Stimulated activated CD4-positive, alpha-beta T cell treated with anti-CD3 and anti-CD28 coated beads, TNF-alpha, amount 100 ng/mL, for 48 hours (primary cell): ENCODE data around the gene PIN1.
"Not testable (repeated sequence)": the region's sequence is repeated elsewhere in the genome, so short reads cannot be mapped to it uniquely, and the experiment has no call there.

Source experiments
- DNase-seq, 3 donors: peaks; one replicate each; pipeline ENCODE4 v3.0.0-alpha.2; 2020; ENCODE audit warnings: low read depth in 3 of 3

The PIN1 gene

DNA sequence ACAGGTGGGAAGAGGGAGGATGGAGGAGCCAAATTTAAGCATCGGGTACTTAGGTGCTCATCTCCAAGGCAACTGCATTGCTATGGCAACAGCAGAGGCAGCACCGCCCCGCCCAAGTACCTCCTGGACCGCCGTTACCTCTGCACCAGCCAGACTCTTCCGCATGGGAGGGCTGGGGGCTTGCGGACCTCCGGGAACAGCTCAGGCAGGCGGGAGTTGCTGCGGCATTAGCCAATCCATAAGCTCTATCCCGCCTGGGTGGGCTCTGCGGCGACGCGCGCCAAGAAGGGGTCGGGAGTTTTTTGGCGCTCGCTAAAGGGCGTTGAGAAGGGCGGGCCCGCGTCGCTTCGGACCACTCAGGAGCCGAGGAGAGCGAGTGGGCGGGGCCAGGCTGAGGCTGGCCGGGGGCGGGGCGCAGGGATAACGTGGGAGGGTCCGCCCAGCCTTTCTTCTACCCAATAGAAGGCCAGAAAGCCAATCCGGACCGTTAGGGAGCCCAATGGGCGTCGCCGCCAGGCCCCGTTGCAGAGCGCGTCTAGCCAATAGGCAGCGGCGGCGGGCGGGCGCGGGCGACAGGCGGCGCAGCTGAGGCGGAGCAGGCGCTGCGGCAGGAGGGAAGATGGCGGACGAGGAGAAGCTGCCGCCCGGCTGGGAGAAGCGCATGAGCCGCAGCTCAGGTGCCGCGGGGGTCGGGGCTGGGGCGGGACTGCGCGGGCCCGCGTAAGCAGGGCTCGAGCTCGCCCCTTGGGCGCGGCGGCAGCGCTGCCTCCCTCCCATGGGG, at the start of gene PIN1:
Gene PIN1, plus strand, starts transcription at position 593 of the 781 bp plus-strand sequence. Its CDS starts 27 bp downstream, at position 620.
- peak; percentile 98 to 99 (median 99) for DNase-seq

DNA sequence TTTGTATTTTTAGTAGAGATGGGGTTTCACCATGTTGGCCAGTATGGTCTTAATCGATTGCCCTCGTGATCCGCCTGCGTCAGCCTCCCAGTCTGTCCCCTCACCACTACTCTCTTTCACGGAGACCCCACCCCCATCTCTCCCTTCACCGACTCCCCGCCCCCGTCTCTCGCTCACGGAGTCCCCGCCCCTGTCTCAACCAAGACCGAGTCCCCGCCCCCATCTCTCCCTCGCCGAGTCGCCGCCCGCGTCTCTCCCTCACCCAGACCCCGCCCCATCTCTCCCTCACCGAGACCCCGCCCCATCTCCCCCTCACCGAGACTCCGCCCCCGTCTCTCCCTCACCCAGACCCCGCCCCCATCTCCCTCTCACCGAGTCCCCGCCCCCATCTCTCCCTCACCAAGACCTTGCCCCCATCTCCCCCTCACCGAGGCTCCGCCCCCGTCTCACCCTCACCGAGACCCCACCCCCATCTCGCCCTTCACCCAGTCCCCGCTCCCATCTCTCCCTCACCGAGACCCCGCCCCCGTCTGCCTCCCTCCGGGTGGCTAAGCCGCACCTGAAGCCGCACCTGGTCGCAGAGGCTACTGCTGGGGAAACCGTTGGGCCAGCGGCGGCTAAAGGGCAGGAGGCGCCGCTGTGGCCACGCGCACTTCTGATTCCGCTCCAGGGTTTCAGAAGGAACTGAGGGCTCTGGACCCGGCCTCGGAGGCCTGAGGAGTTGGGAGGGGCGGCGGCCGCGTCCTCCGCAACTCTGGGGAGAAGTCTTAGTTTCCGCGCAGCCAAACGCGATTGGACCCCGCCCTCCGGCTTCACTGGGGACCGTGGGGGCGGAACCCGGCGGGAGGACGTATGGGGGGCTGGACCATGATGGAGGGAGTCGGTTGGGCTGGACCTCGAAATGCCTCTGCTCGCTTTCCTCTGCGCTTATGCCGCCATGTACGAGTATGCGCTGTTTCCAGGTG, 49.5 kb upstream of the PIN1 start:
- DNase-seq = peak; percentile 95 to 100 (median 97)

- DNase-seq = no peak
Measured at GRCh38 chr19:9786342-9786741, 48.8 kb upstream of the PIN1 start.

DNA sequence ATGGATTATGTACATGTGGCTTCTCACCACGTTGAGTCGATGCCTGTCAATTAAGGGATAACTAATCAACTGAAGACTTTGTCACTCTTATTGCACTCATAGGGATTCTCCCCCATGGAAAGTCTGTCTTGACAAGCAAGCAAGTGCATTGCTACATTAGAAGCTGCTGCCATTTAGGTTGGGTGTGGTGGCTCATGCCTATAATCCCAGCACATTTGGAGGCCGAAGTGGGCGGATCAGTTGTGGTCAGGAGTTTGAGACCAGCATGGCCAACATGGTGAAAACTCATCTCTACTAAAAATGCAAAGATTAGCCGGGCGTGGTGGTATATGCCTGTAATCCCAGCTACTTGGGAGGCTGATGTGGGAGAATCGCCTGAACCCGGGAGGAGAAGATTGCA, 48.3 kb upstream of the PIN1 start:
- DNase-seq = no peak

DNA sequence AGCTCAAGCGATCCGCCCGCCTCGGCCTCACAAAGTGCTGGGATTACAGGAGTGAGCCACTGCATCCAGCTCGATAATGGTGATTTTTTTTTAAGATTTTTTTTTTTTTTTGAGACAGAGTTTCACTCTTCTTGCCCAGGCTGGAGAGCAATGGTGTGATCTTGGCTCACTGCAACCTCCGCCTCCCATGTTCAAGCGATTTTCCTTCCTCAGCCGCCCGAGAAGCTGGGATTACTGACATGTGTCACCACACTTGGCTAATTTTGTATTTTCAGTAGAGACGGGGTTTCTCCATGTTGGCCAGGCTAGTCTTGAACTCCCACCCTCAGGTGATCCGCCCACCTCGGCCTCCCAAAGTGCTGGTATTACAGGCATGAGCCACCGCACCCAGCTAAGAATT, 46.5 kb upstream of the PIN1 start:
- not testable (repeated sequence) for DNase-seq

DNA sequence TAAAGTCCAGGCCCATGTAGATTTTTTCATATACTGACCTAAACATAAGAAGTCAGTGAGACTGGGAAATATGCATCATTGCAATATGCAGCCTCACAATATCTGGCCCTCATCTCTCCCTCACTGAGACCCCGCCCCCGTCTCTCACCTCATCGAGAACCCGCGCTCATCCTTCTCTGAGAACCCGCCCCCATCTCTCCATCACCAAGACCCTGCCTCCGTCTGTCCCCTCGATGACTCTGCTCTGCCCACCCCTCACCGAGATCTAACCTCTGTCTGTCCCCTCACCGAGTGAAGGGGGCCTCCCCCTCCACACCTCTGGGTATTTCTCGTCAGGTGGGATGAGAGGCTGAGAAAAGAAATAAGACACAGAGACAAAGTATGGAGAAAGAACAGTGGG, 46.1 kb upstream of the PIN1 start:
- no peak for DNase-seq

DNA sequence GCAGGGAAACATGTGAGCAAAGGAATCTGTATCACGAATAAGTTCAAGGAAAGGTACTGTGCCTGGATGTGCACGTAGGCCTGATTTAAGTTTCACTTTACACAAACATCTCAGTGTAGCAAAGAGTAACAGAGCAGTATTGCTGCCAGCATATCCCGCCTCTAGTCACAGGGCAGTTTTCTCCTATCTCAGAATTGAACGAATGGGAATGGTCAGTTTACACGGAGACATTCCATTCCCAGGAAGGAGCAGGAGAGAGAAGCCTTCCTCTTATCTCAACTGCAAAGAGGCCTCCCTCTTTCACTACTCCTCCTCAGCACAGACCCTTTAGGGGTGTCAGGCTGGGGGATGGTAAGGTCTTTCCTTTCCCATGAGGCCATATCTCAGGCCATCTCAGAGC, 45.5 kb upstream of the PIN1 start:
- DNase-seq = not testable (repeated sequence)

DNA sequence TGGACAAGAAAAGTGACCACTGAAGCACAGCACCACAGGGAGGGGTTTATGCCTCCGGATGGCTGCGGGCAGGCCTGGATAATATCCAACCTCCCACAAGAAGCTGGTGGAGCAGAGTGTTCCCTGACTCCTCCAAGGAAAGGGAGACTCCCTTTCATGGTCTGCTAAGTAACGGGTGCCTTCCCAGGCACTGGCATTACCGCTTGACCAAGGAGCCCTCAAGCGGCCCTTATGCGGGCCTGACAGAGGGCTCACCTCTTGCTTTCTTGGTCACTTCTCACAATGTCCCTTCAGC, 44.1 kb upstream of the PIN1 start:
- not testable (repeated sequence) for DNase-seq

DNA sequence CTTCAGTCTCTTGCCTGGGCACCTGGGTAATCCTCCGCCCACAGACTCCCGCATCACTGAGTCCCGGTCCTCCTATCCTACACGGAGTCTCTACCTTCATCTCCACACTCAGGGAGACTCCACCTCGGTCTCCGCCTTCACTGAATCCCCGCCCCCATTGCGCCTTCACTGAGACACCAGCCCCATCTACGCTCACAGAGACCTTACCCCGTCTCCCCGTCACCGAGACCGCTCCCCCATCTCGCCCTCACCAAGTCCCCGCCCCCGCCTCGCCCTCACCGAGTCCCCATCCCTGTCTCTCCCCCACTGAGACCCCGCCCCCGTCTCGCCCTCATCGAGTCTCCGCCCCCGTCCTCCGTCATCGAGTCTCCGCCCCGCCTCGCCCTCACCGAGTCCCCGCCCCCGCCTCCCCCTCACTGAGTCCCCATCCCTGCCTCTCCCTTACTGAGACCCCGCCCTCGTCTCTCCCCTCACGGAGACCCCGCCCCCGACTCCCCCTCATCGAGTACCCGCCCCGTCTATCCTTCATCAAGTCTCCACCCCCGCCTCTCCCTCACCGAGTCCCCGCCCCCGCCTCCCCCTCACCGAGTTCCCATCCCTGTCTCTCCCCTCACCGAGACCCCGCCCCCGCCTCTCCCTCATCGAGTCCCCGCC, 43.4 kb upstream of the PIN1 start:
- DNase-seq = peak; percentile 84 to 94 (median 89)

GRCh38 chr19:9792206-9793070, 42.7 kb upstream of the PIN1 start:
- peak; percentile 73 to 94 (median 82) for DNase-seq

- DNase-seq = peak; percentile 21 to 57 (median 38)
Measured at GRCh38 chr19:9793071-9793591, 42.0 kb upstream of the PIN1 start.

- DNase-seq = peak; percentile 53 to 79 (median 56)
Measured at GRCh38 chr19:9796113-9796773, 38.9 kb upstream of the PIN1 start.

DNA sequence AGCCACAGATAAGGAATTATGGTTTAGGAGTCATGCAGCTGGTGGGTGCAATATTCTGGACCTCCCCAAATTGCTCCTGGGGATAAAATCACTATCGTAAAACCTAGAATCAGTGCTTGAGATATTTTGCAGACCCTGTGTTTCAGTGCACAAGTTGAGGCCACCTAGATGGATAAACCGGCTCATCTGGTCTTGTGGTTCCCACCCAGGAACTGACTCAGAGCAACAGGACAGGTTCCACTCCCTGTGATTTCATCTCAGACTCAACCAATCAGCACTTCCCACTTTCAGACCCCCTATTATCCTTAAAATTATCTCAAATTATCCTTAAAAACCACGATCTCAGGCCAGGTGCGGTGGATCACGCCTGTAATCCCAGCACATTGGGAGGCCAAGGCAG, 37.2 kb upstream of the PIN1 start:
- DNase-seq = no peak

DNA sequence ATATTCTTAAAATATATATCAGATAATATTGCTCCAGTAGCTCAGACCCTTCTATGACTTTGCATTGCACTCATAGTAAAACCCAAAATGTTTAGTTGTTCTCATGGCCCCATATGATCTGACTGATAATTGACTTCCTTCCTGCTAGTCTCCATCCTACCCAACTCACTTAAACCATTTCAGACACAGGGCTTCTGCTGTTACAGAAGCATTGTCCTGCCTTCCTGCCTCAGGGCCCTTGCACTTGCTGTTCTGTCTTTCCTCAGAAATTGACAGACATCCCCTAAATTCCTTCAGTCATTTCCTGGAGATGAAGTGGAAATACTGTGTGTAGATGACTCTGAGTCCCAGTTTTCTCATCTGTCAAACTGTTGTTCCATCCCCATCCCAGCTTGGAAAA, 36.0 kb upstream of the PIN1 start:
- DNase-seq = no peak

GRCh38 chr19:9801976-9802375, 33.1 kb upstream of the PIN1 start:
- DNase-seq = no peak

GRCh38 chr19:9806803-9807202, 28.3 kb upstream of the PIN1 start:
- DNase-seq = no peak

DNA sequence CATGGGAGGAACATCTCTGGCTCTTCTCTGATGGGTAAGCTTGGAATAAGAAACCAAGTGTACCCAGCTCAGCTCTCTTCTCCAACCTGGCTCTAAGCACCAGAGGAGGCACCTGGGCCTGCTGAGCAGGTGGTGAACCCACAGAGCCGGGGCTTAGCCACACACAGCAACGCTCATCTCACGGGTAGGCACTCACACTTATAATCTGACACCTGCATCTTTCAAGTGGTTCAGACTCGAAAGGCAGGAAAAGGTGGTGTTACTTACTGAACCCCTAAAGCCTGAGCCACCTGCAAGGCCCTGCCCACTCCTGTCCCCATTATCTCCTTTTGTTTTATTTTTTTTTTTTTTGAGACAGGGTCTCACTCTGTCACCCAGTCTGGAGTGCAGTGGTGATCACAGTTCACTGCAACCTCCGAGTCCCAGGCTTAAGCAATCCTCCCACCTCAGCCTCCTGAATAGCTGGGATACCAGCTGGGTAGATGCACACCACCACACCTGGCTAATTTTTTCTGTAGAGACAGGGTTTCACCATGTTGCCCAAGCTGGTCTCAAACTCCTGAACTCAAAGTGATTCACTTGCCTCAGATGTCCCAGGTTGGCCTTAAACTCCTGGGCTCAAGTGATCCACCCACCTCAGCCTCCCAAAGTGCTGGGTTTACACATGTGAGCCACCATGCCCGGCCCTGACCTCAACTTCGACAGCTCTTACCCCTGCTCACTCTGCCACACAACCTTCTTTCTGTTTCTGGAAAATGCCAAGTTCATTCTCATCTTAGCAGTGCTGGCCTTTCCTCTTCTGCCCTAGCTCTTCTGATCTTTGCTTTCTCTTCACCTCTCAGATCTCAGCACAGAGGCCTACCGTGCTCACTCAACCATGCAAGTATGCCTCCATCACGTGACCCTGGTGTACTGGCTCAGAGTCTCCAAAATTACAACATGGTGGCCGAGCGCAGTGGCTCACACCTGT, 26.0 kb upstream of the PIN1 start:
- no peak for DNase-seq

GRCh38 chr19:9811139-9811538, 24.0 kb upstream of the PIN1 start:
- DNase-seq = no peak

- DNase-seq = no peak
Measured at GRCh38 chr19:9818175-9818733, 16.9 kb upstream of the PIN1 start.
